HTERT RPE-1 (cell line): ENCODE measurements around the gene C4orf54.

Source experiments
- in situ Hi-C: fragments of 300-500 bp; cut with MboI; formaldehyde crosslinking; loops from 4 replicates; pipeline ENCODE4 v1.14.3; 2020; ENCODE audit warnings: low sequenced_read_pairs

The C4orf54 gene

DNA sequence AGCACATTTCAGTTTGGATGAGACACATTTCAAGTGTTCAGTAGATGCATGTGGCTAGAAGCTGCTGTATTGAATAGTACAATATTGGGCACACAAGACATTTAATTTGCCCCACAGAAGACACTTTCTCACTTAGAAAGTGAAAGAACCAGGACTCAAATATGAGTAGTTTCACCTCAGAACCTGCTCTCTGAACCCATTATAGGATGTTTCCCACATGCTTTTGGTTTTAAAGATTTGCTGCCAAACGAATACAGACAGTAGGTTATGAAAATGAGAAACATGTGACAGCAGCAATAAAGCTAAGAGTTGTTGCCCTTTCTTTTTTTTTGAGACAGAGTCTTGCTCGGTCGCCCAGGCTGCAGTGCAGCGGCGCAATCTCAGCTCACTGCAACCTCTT lies 32.3 kb downstream of the C4orf54 start:
- in situ Hi-C loops = no loop called here

DNA sequence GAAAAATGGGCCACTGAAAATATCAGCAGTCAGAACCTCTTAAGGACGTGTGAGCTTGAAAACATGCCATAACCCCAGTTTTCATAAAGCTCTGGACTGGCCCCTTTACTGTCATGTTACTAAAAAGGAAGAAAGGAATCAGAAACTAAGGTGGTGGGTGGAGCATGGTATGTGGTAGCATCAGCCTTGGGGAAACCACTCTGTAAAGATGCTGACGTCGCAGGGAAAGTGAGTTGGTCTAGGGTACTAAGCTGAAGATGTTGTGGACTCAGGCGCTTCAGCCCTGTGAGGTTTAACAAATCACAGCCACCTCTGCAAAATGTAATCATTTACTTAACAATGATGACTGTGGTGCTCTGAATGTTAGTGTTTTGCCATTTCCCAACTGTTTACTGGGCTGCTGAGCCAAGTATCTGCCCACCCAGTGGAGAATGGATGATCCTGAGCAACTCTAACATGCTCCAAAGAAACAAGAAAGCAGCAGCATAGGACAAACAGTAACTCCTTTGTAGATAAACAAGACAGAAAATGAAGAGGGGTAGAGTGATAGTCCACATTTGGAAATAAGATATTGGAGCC lies 33.4 kb downstream of the C4orf54 start:
- in situ Hi-C loops = no loop called here

DNA sequence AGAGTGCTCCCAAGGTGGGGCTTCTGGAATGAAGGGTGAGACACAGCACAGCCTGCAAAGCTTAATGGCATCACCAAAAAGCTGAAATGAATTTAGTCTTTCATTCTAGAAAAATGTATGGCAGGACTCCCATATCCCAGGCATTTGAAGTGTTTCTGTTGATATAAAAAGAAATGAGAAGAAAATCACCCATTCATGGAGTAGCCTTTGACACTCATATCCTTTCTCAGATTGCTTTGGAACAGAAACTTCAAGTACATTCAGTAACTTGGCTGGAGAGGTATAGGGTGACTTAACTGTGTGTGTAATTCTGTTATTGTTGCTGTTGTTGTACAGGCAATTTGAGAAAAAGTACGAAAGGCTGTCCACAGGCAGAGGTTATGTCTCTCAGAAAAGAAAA lies 35.3 kb downstream of the C4orf54 start:
- in situ Hi-C loops = no loop called here

DNA sequence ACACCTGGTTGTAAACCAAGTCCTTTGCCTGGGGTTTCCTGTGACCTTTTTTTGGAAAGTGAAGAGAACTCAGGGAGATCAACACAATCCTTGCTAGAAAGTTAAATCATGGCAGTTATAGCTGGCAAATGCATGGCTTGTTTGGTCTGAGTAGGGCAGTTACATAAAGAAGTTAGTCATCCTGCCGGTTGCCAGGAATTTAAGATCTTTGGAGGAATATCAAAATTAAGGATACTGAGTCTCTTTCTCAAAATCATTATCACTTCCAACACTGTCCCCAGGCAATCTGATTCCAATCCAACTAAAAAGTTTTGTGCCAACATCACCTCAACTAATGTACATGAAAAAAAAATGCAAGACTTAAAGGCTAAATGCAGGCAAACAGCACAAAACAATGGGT lies 40.3 kb downstream of the C4orf54 start:
- in situ Hi-C loops = no loop called here

DNA sequence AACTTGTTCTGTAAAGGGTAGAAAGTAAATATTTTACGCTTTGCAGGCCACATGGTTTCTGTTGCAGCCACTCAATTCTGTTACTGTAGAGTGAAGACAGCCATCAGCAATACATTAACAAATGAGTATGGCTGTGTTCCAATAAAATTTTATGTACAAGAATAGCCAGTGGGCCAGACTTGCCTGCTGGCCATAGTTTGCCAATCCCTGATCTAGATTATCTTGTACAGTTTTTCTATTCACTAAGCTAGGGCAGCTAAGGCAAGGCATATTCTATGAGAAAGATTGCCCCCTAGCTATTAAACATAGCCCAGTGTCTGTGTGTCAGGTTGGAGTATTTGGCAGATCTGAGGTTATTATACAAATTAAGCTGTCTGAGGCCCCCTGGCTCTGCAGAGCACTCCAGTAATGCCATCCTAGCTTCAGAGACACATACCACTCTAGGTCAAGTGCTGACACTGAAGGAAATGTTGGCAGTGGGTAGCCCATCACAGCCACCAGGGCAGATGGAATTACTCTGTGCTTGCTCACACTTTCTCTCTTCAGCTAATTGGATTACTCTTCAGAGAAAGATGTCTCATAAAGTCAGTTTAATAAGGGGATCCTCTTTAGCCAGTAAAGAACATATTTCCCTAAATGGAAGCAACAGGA lies 42.3 kb downstream of the C4orf54 start:
- in situ Hi-C loops = no loop called here

DNA sequence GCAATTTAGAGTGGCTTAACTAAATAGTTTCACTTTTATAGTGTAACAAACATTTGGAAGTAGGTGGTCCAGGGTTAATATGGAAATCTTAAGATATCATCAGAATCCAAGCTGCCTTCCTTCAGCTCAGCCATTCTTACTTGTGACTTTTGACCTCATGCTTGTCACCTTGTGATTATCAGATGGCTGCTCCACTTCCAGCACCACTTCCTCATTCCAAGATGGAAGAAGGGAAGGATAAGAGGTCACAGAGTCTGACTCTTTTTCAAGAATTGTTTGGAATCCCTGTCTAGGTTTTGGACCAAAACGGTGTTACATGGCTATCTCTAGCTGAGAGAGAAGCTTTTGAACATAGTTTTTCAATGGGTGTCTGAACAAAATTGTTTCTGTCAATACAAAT lies 43.1 kb downstream of the C4orf54 start:
- in situ Hi-C loops = no loop called here

DNA sequence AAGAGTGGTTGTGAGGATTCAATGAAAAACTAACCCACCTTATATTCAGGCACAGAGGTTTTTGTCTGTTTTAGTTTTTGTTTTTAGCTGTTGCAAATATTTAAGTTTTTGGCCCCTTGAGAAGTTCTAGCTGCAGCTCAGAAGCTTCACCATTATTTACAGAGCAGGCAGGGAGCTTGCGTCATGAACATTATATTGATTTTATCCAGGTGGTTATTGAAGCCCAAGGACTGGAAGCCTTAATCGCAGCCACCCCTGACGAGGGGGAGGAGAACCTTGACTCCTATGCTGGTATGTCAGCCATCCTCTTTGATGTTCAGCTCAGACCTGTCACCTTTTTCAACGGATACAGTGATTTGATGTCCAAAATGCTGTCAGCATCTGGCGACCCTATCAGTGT lies 44.9 kb downstream of the C4orf54 start:
- in situ Hi-C loops = no loop called here

DNA sequence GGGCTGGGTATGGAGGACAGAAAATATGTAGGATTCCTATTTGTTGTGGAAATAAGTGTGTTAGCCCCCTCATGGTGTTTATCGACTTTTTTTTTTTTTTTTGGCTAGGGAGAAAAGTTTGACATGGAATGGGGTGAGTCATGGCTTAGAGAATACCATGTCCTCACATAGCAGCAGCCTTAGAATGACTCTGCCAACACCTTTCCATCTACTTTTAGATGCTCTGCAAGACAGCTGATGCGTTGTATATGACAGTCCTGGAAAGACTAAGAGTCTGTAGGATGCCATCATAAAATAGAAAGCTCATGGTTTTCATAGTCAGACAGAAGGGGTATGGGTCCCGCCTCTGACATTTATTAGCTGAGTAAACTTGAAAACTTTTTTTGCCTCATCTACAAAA lies 45.3 kb downstream of the C4orf54 start:
- in situ Hi-C loops = no loop called here

DNA sequence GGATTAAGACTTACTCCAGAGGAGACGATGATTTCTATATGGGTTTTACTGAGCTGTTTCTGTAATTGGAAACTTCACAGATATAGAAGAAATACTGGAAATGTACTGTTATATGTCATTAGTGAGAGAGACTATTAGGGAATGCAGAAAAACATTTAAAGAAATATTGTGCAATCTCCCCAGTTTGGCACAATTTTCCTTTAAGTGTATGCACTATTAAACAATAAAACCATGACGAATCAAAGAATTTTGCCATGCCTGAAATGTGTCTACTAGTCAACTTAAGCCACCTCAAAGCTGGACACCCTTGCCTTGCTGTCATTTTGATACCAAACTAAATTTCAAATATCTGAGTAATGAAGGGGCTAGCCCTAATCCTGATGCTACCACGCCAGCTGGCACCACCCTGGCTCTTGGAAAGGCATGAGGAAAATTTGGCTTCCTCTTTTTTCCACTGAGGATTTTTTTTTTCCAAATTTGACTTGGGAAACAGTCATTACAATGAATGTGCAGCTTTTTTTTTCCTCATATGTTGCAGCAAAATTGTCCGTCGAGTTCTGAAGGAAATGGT lies 46.9 kb downstream of the C4orf54 start:
- in situ Hi-C loops = no loop called here

DNA sequence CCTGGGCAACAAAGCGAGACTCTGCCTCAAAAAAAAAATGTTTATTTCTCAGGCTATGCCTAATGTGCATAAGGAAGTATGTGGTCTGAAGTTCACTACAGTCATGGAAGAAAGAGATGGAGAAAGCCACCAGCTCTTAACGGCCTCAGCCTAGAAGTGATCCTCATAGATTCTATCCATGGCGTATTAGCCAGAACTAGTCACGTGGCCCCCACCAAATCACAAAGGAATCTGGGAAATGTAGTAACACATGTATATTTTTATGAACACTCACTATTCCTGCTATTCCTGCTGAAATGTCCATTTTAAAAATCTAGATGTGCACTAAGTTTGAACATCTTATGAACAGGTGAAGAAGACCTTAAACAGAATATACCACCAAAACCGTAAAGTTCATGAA lies 49.2 kb downstream of the C4orf54 start:
- in situ Hi-C loops = no loop called here
